Adrenal gland (tissue), 5 donors: ENCODE data around the gene BCL7B.

ENCODE experiments used
- CTCF ChIP-seq, 6 experiments: fragments of 450-650 bp in 4 of 6; fragments of 200-600 bp in 2 of 6; sonication (generic) in 1 of 6; IDR thresholded peaks; 1 replicate in 5 of 6; 2 replicates in 1 of 6; pipeline versions ENCODE4 v1.5.1 to v1.8.0; 2016 to 2021; ENCODE audit warnings: antibody characterized with exemption in 6 of 6, mild to moderate bottlenecking in 2 of 6, moderate library complexity in 1 of 6
- POLR2A ChIP-seq, 2 donors: fragments of 450-650 bp; IDR thresholded peaks; one replicate each; pipeline ENCODE4 v1.6.1; 2017; ENCODE audit warnings: antibody characterized with exemption in 2 of 2, mild to moderate bottlenecking in 2 of 2, moderate library complexity in 1 of 2
- donor health status: DM: no; HTN: no; CAD: no.

DNA sequence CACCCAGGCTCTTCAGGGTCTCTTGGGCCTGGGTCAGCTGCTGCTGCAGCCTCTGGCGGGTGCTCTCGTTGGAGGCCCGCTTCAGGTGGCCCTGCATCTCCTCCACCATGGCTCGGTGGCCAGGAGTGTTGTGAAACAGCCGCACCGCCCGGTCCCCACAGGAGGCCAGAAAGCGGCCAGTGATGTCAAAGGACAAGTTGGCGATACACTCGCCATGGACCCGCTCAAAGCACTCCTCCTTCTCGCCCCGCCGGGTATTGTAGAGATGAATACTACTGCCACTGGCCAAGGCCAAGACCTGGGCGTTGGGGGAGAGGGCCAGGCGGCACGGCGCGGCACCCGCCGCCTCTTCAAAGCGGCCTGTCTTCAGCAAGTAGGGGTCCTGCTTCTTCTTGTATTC lies 13.0 kb upstream of the BCL7B start:
- TF ChIP-seq CTCF (IDR thresholded peaks at IDR 0.05) (no peak), POLR2A (IDR thresholded peaks at IDR 0.05) (no peak)
